ENCODE data around the gene GRM7. TPM values are rescaled to one million over a fixed set of nuclear protein-coding genes. Genes with fewer than 3 reads are reported as not detected.

GRM7 gene
- total RNA-seq, 4 donors from 2014 or later = 0.39 TPM; not detected in 3

- DNase-seq (ENCODE audit: extremely low spot score) = no peak
- intact Hi-C loops (cut with DNase I) = no loop called here
- 60% methylated on average over 2 of the region's 2 CpGs for WGBS
- no peak overlapping the region for H3K4me3 ChIP-seq
- H3K9me3 ChIP-seq = no peaks in the 10 kb centered on the region
- TF ChIP-seq POLR2AphosphoS5 (IDR thresholded peaks at IDR 0.05) (no peak), CTCF (IDR thresholded peaks at IDR 0.05) (no peak), EP300 (IDR thresholded peaks at IDR 0.05) (no peak), POLR2A (IDR thresholded peaks at IDR 0.05; ENCODE audit: low read depth) (no peak)
- no peaks in the 10 kb centered on the region for H3K4me1 ChIP-seq
- H3K27ac ChIP-seq (replicated peaks in 1 of 4) = no peak overlapping the region
- H3K27me3 ChIP-seq = no peaks in the 10 kb centered on the region
- no peaks in the 10 kb centered on the region for H3K36me3 ChIP-seq
Measured at GRCh38 chr3:7332696-7333095, 471.8 kb downstream of the GRM7 start.

DNA sequence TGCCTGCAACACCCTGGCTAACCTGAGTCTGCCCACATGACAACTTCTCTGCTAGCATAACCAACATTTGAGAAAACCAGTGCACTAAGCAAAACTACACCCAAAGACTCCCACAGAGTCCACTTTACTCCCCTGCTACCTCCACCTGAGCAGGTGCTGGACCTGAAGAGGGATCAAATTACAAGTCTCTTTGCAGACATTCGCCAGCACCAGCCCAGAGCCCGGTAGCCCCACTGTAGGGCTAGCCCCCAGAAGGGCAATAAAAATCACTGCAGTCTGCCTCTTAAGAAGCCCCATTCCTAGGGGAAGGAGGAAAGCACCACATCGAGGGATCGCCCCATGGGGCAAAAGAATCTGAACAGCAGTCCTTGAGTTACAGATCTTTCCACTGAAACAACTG lies 472.2 kb downstream of the GRM7 start:
- no peaks in the 10 kb centered on the region for H3K9me3 ChIP-seq
- TF ChIP-seq EP300 (IDR thresholded peaks at IDR 0.05) = no peak
- no peak for TF ChIP-seq CTCF (IDR thresholded peaks at IDR 0.05)
- no peak for TF ChIP-seq POLR2A (IDR thresholded peaks at IDR 0.05; ENCODE audit: low read depth)
- no peak for TF ChIP-seq POLR2AphosphoS5 (IDR thresholded peaks at IDR 0.05)
- no peaks in the 10 kb centered on the region for H3K27me3 ChIP-seq
- H3K27ac ChIP-seq (replicated peaks in 1 of 4) = no peak overlapping the region
- no peaks in the 10 kb centered on the region for H3K36me3 ChIP-seq
- no peaks in the 10 kb centered on the region for H3K4me1 ChIP-seq
- intact Hi-C loops (cut with DNase I) = no loop called here
- 81% methylated on average over 4 of the region's 4 CpGs for WGBS
- no peak for DNase-seq (ENCODE audit: extremely low spot score)
- no peak overlapping the region for H3K4me3 ChIP-seq

- no peak overlapping the region for H3K4me3 ChIP-seq
- no peaks in the 10 kb centered on the region for H3K27me3 ChIP-seq
- TF ChIP-seq POLR2AphosphoS5 (IDR thresholded peaks at IDR 0.05) = no peak
- TF ChIP-seq EP300 (IDR thresholded peaks at IDR 0.05) = no peak
- TF ChIP-seq POLR2A (IDR thresholded peaks at IDR 0.05; ENCODE audit: low read depth) = no peak
- TF ChIP-seq CTCF (IDR thresholded peaks at IDR 0.05) = no peak
- no peaks in the 10 kb centered on the region for H3K36me3 ChIP-seq
- no peaks in the 10 kb centered on the region for H3K9me3 ChIP-seq
- no peaks in the 10 kb centered on the region for H3K4me1 ChIP-seq
- WGBS = 66% methylated on average over 2 of the region's 2 CpGs
- intact Hi-C loops (cut with DNase I) = no loop called here
- no peak overlapping the region for H3K27ac ChIP-seq (replicated peaks in 1 of 4)
- no peak for DNase-seq (ENCODE audit: extremely low spot score)
Measured at GRCh38 chr3:7340795-7341194, 479.9 kb downstream of the GRM7 start.

DNA sequence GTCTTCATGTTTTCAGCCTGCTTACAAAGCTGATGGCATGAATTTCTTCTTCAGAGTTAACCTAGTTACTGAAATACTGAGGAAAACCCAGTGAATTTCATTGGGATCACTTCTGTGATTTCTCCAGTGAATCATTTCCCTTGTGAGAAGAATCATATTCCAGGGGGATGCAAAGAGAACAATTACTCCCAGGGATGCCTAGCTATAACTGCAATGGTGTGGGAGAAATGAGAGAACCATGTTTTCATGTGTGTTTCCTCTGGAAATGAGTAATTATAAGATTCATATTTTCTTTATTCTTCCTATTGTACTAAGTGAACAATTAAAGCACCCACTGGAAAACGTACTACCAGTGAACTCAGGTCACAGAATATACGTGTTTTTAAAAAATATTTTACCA lies 485.4 kb downstream of the GRM7 start:
- Histone ChIP-seq H3K4me3 (no peak overlapping the region), H3K36me3 (no peaks in the 10 kb centered on the region), H3K27me3 (no peaks in the 10 kb centered on the region), H3K9me3 (no peaks in the 10 kb centered on the region), H3K27ac (replicated peaks in 1 of 4) (no peak overlapping the region), H3K4me1 (no peaks in the 10 kb centered on the region)
- DNase-seq (ENCODE audit: extremely low spot score) = no peak
- intact Hi-C loops (cut with DNase I) = no loop called here
- TF ChIP-seq EP300 (IDR thresholded peaks at IDR 0.05) = no peak
- TF ChIP-seq CTCF (IDR thresholded peaks at IDR 0.05) = no peak
- no peak for TF ChIP-seq POLR2A (IDR thresholded peaks at IDR 0.05; ENCODE audit: low read depth)
- TF ChIP-seq POLR2AphosphoS5 (IDR thresholded peaks at IDR 0.05) = no peak
- WGBS = 86% methylated on average over 2 of the region's 2 CpGs

GRCh38 chr3:7357101-7357500 lies 496.2 kb downstream of the GRM7 start:
- no peak for TF ChIP-seq POLR2A (IDR thresholded peaks at IDR 0.05; ENCODE audit: low read depth)
- TF ChIP-seq CTCF (IDR thresholded peaks at IDR 0.05) = no peak
- no peak for TF ChIP-seq POLR2AphosphoS5 (IDR thresholded peaks at IDR 0.05)
- TF ChIP-seq EP300 (IDR thresholded peaks at IDR 0.05) = no peak
- no peaks in the 10 kb centered on the region for H3K27me3 ChIP-seq
- H3K27ac ChIP-seq (replicated peaks in 1 of 4) = no peak overlapping the region
- H3K9me3 ChIP-seq = no peaks in the 10 kb centered on the region
- no peaks in the 10 kb centered on the region for H3K4me1 ChIP-seq
- WGBS = 85% methylated on average over 1 of the region's 1 CpG
- no peaks in the 10 kb centered on the region for H3K36me3 ChIP-seq
- intact Hi-C loops (cut with DNase I) = no loop called here
- no peak overlapping the region for H3K4me3 ChIP-seq
- no peak for DNase-seq (ENCODE audit: extremely low spot score)

Data from esophagus muscularis mucosa (tissue), 4 donors.